HG03469 (cell line): ENCODE data around the gene FGF14.

Source experiments
- ATAC-seq: cut with Tn5 transposase; IDR thresholded peaks from one replicate; pipeline ENCODE4 v1.9.1; 2021; ENCODE audit warnings: mild to moderate bottlenecking, moderate library complexity, moderate number of reproducible peaks; ENCODE audit not compliant: unreplicated experiment

The FGF14 gene

GRCh38 chr13:102203718-102204117 is 198.1 kb downstream of the FGF14 start:
- no peak for ATAC-seq

- no peak for ATAC-seq
These were observed 203.2 kb downstream of the FGF14 start for GRCh38 chr13:102198418-102199311.

DNA sequence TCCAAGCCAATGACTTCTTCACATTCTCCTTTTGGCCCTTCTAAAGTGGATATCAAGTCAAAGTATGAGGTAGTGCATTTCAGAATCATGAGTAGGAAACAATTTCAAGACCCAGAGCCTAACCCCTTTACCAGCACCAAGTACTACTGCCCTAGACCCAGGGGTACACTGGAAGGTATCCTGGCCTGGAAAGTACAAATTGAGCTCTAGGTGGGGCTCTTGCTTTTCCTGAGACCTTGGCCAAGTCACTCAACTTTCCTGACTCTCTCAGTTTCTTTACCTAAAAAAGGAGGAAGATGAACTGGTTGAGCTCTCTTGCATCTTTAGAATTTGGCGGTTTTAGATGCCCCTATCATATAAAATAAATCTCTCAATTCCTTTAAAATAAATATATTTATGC is 204.7 kb downstream of the FGF14 start:
- ATAC-seq, result no peak

DNA sequence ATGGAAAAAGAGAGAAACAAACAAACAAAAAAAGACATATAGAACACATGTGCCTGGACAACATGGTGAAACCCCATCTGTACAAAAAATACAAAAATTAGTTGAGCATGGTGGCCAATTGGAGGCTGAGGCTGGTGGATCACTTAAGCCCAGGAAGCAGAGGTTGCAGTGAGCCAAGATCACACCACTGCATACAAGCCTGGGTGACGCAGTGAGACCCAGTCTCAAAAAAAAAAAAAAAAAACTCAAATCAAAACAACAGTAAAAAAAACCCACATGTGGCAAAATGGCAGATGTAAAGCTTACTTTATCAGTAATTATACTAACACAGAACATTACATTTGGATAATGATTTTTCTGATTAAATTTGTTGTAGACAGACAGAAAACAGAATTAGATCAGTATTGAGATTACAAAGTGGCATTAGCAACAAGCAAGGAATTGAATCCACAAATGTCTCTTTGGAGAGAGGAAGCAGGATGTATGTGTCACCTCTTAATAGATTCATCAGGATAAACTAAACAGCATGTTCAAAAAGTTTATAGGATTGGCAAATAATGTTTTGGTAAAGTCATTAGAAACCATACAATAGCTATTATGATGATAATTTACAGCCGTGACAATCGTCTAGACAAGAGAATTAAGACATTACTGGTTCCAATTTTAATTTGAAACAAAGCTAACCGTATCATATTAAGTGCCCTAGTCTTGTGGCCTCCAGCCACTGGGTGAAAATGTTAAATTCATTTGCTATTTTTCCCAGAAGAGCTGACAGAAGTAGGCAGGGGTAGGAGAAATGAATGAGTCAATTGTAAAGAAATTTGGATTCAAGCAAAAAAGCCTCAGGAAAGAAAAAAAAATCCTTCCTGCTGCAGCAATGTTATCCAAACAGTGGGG is 206.0 kb downstream of the FGF14 start:
- no peak for ATAC-seq

GRCh38 chr13:102192858-102193257 is 209.0 kb downstream of the FGF14 start:
- no peak for ATAC-seq

DNA sequence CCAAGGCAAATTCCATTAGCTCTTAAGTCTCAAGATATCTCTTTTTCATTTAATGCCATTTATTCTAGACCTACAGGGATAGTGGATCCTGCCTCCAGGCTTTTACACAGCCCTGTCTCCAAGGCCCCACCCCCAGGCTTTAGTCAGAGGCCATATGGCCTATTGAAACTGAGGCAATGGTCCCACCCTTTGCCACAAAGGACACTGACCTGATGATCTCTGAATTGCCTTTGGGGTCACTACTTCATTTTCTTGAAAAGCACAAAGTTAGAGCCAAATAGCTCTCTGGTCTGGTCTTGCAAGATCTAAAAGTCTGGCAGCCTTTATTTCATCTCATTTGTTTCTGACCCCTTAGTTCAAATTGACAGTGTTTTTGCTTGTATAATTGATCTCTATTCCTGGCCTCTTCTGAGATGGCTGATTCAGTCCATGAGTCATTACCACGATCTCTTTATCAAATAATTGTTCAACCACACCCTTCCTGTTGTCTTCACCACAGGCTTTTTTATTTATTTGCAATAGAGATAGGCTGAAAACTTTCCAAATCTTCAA is 209.8 kb downstream of the FGF14 start:
- no peak for ATAC-seq

DNA sequence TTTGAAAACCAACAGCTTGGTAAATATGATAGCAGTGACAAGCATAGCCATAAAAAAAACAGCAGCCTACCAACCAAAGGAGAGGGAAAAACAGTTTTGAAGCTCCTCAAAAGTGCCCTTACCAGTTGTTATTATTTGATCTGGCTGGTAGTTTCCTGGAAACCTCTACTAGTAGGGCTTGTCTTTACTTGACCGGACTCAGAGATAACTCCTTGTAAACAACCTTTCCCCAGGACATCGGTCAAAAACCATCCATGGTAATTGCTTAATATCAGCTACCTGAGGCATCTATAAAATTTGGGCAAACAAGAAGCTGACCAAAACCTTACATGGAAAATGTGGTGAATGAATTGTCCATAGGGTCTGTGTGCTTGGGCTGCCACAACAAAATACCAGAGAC is 210.9 kb downstream of the FGF14 start:
- ATAC-seq, result no peak

DNA sequence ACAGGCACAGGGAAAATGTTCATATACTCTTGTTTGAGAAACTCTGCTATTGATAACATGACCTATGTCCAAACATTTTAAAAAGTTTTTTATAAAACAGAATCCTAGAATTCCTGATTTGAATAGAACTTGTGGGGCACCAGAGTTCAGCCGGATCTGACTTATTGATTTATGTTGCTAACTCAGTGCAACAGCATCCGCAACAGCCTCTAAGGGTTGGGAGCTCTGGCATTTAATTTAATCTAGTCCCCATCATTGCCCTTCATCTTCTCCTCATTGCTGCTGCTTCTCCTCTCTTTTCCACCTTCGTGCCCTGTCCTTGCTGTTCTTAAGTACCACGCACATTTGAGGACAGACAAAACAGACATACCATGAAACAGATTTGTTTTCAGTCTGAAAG is 214.5 kb downstream of the FGF14 start:
- ATAC-seq, result no peak

GRCh38 chr13:102185375-102185984 is 216.4 kb downstream of the FGF14 start:
- no peak for ATAC-seq

GRCh38 chr13:102183509-102184182 is 218.2 kb downstream of the FGF14 start:
- no peak for ATAC-seq

- ATAC-seq, result no peak
These were observed 219.7 kb downstream of the FGF14 start for GRCh38 chr13:102182170-102182569.

DNA sequence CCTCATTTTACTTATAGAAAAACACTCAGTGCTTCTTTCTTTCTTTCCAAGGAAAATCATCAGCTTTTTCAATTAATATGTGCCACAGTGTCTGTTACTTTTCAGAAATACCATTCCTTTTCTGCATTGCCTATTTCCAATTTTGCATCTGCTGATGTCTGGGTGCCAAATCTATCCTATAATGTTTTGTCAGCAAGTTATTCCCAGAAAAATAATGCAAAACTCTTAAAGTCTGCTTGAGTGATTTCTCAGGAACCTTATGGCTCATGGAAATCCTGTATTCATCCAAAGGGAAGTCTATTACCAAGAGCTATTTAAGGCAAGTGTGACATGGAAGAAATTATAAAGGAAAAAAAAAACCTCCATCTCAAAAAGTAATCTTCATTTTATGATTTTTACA is 224.4 kb downstream of the FGF14 start:
- ATAC-seq, result no peak

DNA sequence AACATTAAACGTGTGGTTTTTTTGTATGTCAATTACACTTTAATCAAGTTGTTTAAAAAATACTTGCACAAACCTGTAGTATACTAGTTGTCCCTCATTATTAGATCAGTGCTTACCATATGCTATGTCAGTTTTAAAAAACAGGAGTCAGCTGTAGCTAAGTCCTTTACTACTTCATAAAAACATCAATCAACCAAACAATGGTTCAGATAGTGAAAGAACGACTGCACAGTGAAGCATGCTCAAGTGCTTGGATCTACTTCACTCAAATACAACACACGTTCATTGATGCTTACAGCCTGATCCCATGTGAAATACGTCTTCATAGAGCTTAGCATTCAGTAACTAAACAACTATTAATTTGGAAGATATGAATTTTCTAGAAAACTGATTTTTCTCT is 225.0 kb downstream of the FGF14 start:
- ATAC-seq, result no peak

GRCh38 chr13:102172406-102172805 is 229.4 kb downstream of the FGF14 start:
- ATAC-seq, result no peak

GRCh38 chr13:102170305-102170704 is 231.5 kb downstream of the FGF14 start:
- ATAC-seq, result no peak

GRCh38 chr13:102169471-102170015 is 232.3 kb downstream of the FGF14 start:
- no peak for ATAC-seq

DNA sequence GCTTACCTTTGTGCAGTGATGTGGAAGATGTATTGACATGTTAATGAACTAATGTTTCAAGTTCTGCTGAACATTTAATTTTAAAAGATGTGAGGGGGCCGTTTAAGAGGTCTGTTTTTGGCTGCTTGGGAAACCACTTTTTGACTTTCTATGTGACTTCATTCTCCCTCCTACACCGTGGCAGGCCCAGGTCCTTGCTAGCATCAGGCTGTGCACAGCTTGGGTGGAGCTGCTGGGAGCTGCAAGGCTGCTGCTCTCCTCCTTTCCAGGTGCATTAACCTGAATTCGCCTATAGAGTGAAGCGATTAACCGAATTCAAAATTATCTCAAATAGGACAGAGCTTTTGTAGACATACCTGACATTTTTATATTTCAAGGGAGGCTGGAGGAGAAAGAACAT is 249.1 kb downstream of the FGF14 start:
- ATAC-seq, result no peak

DNA sequence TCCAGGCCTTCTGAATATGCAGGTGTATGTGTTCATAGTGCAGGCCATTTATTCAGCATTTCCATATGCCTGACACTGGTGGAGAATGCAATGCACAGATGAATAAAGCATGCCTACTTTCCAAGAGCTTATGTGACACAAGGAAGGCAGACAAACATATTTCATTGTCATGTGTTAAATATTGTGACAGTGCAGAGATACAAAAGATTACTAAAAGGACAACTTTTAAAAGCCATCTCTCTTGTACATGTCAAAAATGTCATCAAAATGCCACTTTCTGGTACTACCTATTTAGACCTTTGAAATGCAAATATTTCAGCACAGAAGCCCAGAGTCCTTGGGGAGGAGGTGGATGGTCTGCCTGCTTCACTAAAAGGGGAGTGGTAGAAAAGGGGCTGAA is 254.5 kb downstream of the FGF14 start:
- no peak for ATAC-seq

DNA sequence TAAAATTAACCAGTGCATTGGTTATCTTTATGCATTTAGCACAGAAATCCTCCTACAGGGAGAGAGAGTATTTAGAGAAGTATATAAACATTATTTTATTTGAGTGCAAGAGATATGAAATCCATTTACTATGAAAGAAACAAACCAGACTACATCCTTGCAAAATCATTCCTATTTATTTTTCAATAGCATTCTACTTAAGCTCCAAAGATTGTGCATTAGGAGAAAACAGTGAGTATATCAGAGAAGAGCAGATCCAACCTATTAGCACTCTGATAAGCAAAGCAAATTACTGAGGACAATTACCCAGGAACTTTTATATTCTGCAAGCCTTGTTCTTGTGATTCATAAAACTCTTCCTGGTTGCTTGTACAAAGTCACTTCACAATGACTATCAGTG is 256.1 kb downstream of the FGF14 start:
- no peak for ATAC-seq

- no peak for ATAC-seq
These were observed 259.4 kb downstream of the FGF14 start for GRCh38 chr13:102142473-102142826.
